Activated CD4-positive, CD25-positive, alpha-beta regulatory T cell (primary cell): ENCODE measurements around the gene NUSAP1.
A peak's percentile ranks its signal among the peaks of the same experiment; 100 is the strongest.
"Not testable (repeated sequence)": the region's sequence is repeated elsewhere in the genome, so short reads cannot be mapped to it uniquely, and the experiment has no call there.

Source experiments
- DNase-seq, 4 experiments: peaks; one replicate each; lab custom pipeline; 2025; lab: John Stamatoyannopoulos, UW

NUSAP1 gene

DNA sequence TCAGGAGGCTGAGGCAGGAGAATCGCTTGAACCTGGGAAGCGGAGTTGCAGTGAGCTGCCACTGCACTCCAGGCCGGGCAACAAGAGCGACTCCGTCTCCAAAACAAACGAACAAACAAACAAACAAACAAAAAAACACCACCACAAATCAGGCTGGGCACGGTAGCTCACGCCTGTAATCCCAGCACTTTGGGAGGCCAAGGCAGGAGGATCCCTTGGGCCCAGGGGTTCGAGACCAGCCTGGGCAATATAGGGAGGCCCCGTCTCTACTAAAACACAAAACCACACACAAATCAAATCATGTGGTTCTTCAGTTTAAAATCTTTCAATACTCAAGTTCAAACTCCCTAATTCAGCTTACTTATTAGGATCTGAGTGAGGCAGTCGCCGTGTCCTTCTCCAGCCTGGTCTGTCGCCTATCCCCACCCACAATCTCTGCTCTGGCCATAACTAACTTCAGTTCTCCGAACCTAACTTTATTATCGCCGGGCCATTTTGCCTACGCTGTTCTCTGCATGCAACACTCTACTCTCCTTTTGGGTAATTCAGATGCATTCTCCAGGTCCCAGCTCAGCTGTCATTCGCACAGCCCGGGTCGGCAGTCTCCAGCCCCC is 83.6 kb downstream of the NUSAP1 start:
- no peak for DNase-seq

DNA sequence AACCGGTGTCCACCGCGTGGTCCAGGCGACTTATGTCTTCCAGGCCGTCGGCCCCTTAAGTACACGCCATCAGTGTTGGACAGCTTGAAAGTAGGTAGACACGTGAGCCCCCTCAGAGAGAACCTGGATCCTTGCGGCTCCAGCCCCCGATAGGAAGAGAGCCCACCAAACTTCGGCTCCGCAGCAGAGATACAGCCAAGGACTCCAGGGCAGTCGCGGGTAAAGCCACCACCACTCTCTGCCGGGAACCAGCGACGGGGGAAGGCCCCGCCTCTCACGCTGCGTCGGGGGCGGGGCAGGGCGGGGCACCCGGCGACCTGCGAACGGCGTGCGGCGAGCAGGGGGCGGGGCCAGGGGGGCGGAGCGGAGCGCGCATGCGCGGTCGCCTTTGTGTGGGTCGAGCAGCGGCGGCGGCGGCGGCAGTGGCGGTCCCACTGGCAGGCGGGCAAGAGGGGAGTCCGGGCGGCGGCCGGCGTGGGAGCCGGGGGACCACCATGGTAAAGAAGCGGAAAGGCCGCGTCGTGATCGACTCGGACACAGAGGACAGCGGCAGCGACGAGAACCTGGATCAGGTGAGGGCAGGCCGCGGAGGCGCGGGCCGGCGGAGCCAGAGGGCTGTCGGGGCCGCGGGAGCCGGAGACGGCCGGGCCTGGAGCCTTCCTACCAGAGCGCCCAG is 84.2 kb downstream of the NUSAP1 start, which contains the start of gene RTF1:
Gene RTF1 (plus strand): TSS at position 354 of the 676 bp plus-strand sequence. CDS start 21 bp downstream, at position 375.
- DNase-seq: peak; percentile 94 to 97 (median 96)

DNA sequence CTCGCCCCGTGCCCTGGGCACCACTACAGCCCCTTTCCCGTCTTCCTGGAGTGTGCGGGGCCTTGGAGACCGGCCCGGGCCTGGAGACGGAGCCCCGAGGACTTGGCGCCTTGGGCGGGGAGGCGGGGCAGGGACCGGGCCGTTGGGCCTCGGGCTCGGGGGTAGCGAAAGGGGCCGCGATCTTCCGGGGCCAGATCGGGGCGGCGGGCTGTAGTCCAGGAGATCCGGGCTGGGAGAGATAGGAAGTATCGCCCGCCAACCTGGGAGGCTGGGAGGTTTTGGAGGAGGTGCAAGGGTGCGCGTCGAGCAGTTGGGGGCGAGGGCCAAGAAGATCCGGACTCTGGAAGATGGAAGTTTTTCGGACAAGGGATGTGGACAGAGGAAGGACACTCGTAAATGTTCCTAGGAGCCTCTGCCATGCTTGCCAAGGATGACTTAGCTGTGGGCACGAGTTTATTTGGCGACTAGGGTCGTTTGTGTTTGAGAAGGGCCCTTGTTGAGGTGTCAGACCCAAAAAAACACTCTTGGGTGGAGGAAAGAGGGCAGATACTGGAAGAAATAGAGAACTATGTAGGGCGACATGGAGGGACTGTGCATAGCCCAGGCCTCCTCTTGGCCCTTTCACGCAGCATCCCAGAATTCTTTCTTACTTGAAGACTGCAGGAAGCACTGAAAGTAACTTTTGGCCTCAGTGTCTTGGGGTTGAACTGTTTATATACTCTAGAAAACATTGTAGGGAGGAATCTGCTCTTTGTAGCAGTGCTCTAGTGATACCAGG is 84.9 kb downstream of the NUSAP1 start:
- DNase-seq: no peak

DNA sequence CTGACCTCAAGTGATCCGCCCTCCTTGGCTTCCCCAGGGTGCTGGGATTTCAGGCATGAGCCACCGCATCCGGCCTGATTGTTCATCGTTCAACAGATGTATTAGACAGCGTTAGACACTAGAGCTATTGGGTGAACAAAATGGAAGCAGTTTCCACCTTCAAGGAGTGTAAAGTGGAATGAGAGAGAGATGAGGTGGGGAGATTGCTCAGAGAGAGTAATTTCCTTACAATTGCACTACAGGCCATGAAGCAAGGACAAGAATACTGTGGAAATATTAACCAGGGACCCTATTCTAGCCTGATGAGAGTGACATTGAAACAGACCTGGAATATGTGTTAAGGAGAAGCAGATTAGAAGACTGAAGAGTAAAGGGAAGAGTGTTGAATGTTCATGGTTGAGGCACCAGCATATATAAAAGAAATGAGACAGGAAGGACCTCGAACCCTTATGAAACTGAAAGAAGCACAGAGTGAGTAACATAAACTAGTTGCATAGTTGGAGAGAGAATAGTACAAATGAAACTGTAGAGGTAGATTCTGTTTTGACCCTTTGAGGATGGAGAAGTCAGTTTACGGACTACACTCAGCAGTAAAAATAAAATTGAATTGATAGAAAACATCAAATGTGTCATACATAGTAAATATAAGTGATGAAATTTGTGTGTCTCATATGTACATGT is 91.4 kb downstream of the NUSAP1 start:
- DNase-seq: no peak

DNA sequence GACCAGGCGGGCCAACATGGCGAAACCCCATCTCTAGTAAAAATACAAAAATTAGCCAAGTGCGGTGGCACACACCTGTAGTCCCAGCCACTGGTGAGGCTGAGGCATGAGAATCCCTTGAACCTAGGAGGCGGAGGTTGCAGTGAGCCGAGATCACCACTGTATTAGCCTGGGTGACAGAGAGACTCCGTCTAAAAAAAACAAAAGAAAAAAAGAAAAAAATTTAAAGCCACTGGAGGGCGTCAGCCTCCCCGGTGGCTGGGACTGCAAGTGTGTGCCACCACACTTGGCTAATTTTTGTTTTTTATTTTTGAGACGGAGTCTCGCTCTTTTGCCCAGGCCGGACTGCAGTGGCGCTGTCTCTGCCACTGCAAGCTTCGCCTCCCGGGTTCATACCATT is 92.1 kb downstream of the NUSAP1 start:
- no peak for DNase-seq

DNA sequence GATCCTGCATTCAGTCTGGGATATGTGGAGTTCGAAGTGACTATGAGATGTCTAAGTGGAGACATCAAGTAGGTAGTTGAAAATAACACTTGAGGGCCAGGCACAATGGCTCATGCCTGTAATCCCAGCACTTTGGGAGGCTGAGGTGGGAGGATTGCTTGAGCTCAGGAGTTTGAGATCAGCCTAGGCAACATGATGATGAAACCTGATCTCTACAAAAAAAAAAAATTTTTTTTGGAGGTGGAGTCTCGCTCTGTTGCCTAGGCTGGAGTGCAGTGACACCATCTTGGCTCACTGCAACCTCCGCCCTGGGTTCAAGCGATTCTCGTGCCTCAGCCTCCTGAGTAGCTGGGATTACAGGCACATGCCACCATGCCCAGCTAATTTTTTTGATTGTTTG is 93.2 kb downstream of the NUSAP1 start:
- DNase-seq: not testable (repeated sequence)

DNA sequence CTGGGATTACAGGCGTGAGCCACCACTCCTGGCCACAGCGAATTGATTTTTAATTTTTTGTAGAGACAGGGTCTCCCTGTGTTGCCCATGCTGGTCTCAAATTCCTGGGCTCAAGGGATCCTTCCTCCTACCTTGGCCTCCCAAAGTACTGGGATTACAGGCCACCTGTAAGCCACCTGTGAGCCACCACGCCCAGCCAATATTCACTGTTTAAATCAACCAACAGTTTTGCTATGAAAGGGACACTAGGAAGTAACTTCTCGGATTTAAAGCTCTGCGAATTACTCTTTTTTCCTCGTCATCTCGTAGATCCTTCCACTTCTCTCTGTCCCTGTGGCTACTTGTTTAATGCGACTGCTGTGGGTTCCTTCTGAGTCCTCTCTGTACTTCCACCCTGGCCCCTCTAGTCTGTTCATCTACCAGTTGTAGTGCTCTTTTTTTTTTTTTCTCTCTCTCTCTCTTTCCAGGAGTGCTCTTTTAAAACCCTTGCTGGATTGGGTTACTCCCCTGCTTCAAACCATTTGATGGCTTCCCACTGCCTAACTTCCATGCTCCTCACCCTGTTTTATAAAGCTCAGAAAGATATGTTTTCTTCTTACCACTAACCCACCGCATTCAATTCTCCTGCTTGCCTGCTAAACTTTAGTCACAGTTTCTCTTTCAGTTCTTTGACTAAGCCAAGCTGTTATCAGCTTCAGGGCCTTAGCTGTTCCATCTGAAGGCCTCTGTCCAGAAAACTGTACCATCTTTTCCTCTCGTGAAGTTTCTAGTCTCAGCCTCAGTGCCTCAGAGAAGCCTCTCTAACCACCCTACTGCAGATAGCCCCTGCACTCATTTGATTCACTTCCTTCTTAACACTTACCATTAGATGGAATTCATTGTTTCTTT is 96.6 kb downstream of the NUSAP1 start:
- no peak for DNase-seq
